Prostate gland (tissue), 2 donors: ENCODE results near the gene TNS3.

Experiments used
- CTCF ChIP-seq, 4 experiments: fragments of 200-600 bp in 2 of 4; fragments of 450-650 bp in 2 of 4; sonication (generic) in 2 of 4; IDR thresholded peaks; 1 replicate in 3 of 4; 2 replicates in 1 of 4; pipeline ENCODE4 v1.5.1; 2016 to 2019; ENCODE audit warnings: antibody characterized with exemption in 4 of 4, mild to moderate bottlenecking in 2 of 4, moderate library complexity in 2 of 4
- POLR2A ChIP-seq: fragments of 450-650 bp; IDR thresholded peaks from one replicate; pipeline ENCODE4 v1.6.1; 2016; ENCODE audit warnings: antibody characterized with exemption, mild to moderate bottlenecking

GRCh38 chr7:47442605-47442865 lies 139.4 kb downstream of the TNS3 start:
- TF ChIP-seq POLR2A, result no peak
- no peak for TF ChIP-seq CTCF (IDR thresholded peaks at IDR 0.05)
